Activated gamma-delta T cell treated with Interleukin-2 at 50 U/mL for 16 hours (primary cell): ENCODE results near the gene ARHGAP27.
"Not testable (repeated sequence)": the region's sequence is repeated elsewhere in the genome, so short reads cannot be mapped to it uniquely, and the experiment has no call there.

Source experiments
- DNase-seq: peaks from one replicate; pipeline ENCODE4 v3.0.0-alpha.2; 2020

Gene ARHGAP27

DNA sequence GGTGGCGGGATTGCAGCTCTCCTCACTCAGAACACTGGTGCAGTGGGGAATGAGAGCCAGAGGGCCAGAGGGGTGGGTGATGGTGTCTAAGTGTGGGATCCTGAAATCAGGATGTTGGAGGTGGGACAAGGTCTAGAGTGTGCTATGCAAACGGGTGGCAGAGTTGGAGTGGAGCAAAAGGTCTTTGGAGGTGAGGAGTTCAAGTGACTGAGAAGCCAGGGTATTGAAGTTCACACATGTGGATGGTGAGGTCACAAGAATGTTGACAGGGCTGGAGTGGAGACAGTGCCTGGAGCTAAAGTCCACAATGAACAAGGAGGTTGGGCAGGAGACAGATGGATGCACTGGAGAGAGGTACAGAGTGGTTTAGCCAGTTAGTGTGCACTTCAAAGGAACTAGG is 77.6 kb downstream of the ARHGAP27 start:
- DNase-seq: no peak

DNA sequence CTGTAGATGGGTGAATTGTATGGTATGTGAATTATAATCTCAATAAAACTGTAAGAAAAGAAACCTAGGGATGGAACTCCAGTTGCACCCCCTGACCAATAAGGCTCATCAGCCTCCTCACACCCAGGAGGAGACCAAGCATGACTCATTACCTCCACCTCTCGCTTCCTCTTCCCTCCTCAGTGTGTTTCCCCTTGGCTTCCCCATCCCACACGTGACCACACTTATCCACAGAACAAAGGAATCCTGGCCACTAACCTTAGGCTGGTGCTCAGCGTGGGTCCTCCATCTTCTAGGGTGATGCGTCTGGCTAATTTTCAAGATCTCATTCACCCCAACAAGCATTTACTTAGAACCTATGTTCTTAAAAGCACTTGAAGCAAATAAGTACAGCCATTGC is 79.6 kb downstream of the ARHGAP27 start:
- DNase-seq: no peak

DNA sequence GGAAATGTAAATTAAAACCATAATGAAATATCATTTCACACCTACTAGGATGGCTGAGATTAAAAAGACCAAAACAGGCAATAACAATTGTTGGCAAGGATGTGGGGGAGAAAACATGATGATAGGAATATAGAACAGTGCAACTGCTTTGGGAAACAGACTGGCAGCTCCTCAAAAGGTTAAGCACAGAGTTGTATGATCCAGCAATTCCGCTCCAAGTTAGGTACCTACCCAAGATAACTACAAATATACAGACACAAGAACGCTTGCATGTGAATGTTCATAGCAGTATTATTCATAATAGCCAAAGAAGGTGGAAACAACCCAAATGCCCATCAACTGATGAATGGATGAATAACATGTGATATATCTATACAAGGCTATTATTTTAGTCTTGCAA is 80.8 kb downstream of the ARHGAP27 start:
- DNase-seq: no peak

DNA sequence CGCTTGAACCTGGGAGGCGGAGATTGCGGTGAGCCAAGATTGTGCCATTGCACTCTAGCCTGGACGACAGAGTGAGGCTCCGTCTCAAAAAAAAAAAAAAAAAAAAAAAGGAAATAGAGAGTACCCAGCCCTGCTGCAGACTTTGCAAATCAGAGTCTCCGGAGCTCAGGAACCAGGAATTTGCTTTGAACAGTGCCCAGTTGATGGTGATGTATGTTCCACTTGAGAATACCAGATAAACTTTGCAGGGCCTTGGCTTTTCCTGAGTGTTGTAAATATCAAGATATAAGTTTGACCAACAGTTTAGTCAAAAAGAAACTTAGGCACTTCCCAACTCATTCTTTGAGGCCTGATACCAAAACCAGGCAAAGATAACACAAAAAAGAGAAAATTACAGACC is 85.2 kb downstream of the ARHGAP27 start:
- no peak for DNase-seq

DNA sequence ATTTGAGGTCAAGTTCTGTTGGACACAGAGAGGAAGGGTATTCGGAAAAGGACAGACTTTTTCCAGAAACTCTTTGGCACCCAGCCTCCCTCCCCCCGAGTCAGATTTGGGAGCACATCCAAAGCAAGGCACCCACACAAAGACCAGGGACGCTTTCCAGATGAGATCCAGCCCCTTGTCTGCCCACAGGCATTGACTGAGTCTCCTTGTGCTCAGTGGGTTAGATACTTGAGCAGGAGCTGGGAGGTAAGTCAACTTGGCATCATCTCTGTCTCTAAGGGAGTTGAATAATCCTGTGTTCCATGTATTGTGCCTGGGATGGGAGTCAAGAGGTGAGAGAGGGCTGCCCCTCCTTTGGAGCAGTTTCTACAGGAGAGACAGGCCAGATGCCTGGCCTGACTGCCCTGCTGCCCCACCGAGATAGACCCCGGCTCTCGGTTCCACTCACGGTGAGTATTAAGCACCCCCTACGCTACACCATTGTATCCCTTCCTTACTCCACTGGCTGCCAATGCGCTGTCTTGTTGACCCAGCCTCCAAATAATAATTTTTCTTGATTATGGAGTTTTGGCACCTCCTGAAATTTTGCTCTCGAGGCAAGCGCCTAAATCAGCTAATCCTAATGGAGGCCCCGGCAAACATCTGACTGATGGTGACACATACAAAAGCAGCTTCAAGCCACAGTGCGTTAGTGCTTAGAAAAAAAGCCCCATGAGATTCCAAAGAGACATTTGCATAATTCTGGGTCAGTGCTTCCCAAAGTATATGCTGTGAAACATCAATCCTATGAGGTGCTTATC is 86.3 kb downstream of the ARHGAP27 start:
- DNase-seq: no peak

DNA sequence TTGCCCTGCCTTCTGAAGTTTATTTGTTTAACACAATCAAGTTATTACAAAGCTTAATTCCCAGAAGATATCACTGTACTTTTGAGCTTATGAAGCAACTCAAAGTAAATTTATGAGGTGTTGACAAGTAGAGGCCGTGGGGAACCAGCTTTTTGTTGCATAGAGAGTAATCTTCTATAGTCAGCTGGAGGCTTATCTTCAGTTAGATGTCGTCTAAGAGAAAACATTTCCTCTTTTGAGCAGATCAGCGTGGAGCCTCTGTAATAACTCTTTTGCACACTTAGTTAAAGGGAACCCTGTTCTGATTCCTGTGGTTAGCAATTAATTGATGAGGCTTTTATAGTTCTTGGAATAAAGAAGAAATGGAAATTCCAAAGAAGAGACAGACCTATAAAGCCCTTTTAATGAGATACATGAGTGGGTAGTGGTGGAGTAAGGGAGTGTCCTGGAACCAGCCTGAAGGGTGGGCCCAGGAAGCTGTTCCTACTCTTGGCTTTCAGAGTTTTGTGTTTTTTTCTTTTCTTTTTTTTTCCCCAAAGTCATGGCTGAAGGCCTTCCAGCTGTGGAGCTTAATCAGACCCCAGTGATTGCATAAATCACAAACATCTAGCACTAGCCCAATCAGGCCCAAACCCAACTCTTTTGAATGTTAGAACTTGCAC is 87.0 kb downstream of the ARHGAP27 start:
- DNase-seq: no peak

DNA sequence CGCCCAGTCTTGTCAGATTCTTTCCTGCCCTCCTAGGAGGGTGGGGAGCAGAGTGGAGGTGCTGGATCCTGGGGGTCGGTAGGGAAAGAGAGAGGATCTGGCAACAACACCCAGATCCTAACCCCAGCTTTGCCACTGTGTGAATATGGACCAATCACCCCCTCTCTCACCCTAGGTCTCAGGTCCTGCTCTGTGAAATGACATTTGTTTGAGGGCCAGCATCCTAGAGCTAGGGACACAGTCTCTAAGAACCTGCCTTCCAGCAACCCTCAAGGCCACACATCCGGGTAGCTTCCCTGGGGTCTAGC is 87.5 kb downstream of the ARHGAP27 start:
- no peak for DNase-seq

DNA sequence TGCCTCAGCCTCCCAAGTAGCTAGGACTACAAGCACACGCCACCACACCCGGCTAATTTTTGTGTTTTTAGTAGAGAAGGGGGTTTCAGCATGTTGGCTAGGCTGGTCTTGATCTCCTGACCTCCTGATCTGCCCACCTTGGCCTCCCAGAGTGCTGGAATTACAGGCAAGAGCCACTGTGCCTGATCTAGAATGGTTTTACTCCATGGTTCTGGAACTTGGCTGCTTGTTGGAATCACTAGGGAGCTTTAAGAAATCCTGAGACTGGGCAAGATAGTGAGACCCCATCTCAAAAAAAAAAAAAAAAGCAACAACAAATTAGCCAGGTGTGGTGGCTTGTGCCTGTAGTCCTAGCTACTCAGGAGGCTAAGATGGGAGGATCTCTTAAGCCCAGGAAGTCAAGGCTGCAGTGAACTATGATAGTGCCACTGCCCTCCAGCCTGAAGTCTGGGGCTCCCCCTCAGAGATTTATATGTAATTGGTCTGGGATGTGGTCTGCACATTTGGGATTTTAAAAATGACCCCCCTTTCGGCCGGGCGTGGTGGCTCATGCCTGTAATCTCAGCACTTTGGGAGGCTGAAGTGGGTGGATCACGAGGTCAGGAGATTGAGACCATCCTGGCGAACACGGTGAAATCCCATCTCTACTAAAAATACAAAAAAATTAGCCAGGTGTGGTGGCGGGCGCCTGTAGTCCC is 88.6 kb downstream of the ARHGAP27 start:
- not testable (repeated sequence) for DNase-seq
